LHCN-M2 (cell line): ENCODE results near the gene ITM2C. TPM values are rescaled to one million over a fixed set of nuclear protein-coding genes. Genes with fewer than 3 reads are reported as not detected.

Source experiments
- DNase-seq: peaks from one replicate; pipeline ENCODE4 v3.0.0-alpha.2; 2012; ENCODE audit warnings: low read depth
- total RNA-seq: library from RNA; depleted of rRNA; stranded (reverse); fragments of >200 nt; gene quantifications from 2 replicates; pipeline ENCODE4 v1.2.3, GENCODE V29; 2014

Gene ITM2C
- total RNA-seq, 1 experiment from 2014 or later: 29.0 TPM

- DNase-seq: no peak
These were observed 8.4 kb downstream of the ITM2C start for GRCh38 chr2:230872968-230873660.

GRCh38 chr2:230873661-230874401 is 9.1 kb downstream of the ITM2C start:
- no peak for DNase-seq

GRCh38 chr2:230874456-230874855 is 9.7 kb downstream of the ITM2C start:
- no peak for DNase-seq

- DNase-seq: no peak
These were observed 10.1 kb downstream of the ITM2C start for GRCh38 chr2:230874876-230875275.

- DNase-seq: no peak
These were observed 10.9 kb downstream of the ITM2C start for GRCh38 chr2:230875347-230876315.

DNA sequence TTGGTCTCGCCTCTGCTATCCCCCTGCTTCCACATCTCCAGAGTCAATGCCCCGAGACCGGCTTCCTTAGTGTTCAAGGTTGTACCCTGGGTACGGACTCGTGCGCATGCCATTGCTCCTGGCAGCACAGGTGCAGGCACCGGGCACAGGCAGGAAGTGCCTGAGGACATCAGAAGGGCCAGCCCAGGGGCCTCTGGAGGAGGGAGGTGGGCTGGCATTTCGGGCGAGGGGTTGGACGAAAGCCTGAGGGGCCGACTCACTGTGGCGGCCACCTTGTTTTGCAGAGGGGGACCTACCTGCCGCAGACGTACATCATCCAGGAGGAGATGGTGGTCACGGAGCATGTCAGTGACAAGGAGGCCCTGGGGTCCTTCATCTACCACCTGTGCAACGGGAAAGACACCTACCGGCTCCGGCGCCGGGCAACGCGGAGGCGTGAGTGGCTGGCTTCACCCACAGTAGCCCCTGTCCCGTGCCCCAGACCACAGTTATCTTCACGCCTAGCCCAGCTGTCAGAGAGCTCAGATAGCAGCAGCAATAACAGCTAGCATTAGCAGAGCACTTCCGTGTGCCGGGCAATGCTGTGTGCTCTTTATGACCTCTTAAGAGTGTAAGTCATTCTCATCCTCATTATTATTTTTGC is 12.5 kb downstream of the ITM2C start:
- no peak for DNase-seq

DNA sequence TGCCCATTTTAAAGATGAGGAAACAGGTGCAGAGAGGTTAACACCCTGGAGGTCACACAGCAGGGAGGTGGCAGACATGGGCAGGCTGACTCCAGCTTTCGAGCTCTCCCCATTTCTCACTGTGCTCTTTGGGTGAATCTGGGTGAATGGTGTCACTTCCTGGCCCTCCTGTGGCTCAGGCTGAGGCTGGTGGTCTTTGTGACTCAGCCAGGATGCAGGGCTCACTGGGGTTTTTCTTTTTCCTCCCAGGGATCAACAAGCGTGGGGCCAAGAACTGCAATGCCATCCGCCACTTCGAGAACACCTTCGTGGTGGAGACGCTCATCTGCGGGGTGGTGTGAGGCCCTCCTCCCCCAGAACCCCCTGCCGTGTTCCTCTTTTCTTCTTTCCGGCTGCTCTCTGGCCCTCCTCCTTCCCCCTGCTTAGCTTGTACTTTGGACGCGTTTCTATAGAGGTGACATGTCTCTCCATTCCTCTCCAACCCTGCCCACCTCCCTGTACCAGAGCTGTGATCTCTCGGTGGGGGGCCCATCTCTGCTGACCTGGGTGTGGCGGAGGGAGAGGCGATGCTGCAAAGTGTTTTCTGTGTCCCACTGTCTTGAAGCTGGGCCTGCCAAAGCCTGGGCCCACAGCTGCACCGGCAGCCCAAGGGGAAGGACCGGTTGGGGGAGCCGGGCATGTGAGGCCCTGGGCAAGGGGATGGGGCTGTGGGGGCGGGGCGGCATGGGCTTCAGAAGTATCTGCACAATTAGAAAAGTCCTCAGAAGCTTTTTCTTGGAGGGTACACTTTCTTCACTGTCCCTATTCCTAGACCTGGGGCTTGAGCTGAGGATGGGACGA is 13.2 kb downstream of the ITM2C start:
- no peak for DNase-seq

DNA sequence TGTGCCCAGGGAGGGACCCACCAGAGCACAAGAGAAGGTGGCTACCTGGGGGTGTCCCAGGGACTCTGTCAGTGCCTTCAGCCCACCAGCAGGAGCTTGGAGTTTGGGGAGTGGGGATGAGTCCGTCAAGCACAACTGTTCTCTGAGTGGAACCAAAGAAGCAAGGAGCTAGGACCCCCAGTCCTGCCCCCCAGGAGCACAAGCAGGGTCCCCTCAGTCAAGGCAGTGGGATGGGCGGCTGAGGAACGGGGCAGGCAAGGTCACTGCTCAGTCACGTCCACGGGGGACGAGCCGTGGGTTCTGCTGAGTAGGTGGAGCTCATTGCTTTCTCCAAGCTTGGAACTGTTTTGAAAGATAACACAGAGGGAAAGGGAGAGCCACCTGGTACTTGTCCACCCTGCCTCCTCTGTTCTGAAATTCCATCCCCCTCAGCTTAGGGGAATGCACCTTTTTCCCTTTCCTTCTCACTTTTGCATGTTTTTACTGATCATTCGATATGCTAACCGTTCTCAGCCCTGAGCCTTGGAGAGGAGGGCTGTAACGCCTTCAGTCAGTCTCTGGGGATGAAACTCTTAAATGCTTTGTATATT is 14.0 kb downstream of the ITM2C start:
- no peak for DNase-seq

DNA sequence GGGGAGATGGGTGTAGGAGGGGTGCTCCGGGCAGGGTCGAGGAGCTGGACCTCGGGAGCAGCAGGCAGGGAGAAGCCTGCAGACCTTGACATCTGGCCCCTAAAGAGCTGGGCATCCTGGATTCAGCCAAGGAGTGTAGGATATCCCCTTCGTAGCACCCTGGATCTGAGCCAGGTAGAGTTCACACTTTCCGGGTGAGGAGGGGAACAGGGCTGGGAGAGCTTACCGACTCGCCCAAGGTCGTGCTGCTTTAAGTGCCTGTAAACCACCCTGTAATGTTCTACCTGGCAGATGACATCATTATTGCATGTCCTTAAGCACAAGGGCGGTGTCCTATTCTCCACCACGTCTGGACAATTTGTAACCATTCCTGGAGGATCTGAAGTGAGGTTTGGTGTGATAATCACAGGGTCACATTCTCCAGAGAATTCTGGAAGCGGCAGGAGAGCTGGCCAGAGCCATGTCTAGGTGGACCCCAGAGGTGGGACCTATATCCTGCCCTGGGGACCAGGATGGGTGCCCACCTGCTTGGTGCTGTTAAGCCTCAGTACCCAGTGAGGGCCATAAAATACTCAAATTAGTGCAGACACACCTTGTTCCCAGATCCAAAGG is 14.6 kb downstream of the ITM2C start:
- DNase-seq: no peak

GRCh38 chr2:230879891-230880290 is 15.1 kb downstream of the ITM2C start:
- DNase-seq: no peak

DNA sequence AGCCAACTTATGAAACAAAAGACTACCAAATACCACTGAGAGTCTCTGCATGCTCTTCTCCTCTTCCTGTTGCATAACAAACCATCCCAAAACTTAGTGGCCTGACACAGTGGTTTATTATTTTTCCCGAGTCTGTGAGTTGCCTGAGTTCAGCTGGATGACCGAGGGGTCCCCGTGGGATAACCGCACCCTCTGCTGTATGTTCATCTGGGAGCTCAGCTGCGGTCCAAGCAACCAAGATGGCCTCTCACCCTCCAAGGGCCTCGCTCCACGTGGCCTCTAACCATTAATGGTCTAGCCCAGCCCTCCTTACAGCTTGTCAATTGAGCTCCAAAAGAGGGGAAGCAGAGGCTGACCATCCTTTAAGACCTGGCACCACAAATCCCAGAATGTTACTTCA is 17.1 kb downstream of the ITM2C start:
- no peak for DNase-seq

- peak; percentile 7 for DNase-seq
These were observed 20.9 kb downstream of the ITM2C start for GRCh38 chr2:230885463-230886130.

GRCh38 chr2:230886206-230886605 is 21.5 kb downstream of the ITM2C start:
- DNase-seq: no peak

- DNase-seq: no peak
These were observed 21.9 kb downstream of the ITM2C start for GRCh38 chr2:230886671-230887071.

DNA sequence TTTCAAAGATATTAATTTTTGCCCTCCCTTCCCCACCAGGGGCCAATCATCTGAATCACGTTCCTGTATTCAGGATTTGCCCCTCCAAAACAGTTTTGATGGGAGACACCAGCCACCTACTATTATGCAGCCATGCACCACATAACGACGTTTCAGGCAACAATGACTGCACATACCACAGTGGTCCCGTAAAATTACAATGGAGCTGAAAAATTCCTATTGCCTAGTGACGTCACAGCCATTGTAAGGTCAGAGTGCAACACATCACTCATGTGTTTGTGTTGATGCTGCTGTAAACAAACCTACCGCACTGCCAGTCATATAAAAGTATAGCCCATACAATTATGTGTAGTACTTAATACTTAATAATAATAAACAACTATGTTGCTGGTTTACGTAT is 22.6 kb downstream of the ITM2C start:
- no peak for DNase-seq

DNA sequence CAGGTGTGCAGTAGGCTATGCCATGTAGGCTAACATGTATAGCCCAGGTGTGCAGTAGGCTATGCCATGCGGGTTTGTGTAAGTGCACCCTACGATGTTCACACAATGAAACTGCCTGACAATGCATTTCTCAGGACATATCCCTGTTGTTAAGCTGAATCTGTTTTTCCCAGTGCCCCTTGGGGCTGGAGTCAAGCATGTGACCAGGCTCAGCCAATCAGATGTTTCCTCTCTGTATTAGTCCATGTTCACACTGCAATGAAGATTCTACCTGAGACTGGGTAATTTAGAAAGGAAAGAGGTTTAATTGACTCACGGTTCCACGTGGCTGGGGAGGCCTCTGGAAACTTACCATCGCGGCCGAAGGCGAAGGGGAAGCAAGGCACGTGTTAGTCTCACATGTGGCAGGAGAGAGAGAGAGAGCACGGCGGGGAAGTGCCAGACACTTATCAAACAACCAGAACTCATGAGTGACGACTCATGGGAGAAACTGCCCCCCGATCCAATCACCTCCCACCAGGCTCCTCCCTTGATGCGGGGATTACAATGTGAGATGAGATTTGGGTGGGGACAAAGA is 24.2 kb downstream of the ITM2C start:
- no peak for DNase-seq

- DNase-seq: no peak
These were observed 25.3 kb downstream of the ITM2C start for GRCh38 chr2:230889911-230890601.

GRCh38 chr2:230890646-230891045 is 25.9 kb downstream of the ITM2C start:
- no peak for DNase-seq
